DMS114 treated with DMSO at 0.1 percent for 48 hours (cell line): ENCODE measurements around the gene TUBGCP4.
A peak's percentile ranks its signal among the peaks of the same experiment; 100 is the strongest.
"Not testable (repeated sequence)": the region's sequence is repeated elsewhere in the genome, so short reads cannot be mapped to it uniquely, and the experiment has no call there.

ENCODE experiments used
- DNase-seq: peaks from one replicate; lab custom pipeline; 2025; ENCODE audit not compliant: unreplicated experiment; lab: John Stamatoyannopoulos, UW

TUBGCP4 gene

GRCh38 chr15:43370975-43371974 lies at the start of gene TUBGCP4, which contains the start of gene ZSCAN29:
TUBGCP4 (plus strand) TSS chr15:43371101; CDS start chr15:43371355, 254 bp downstream.
ZSCAN29 (minus strand) TSS chr15:43371043; CDS start chr15:43369913, 1,130 bp downstream.
- DNase-seq = peak; percentile 65

GRCh38 chr15:43325039-43325684 lies 45.7 kb upstream of the TUBGCP4 start:
- DNase-seq = no peak

- no peak for DNase-seq
Observed at GRCh38 chr15:43329217-43329959, 41.5 kb upstream of the TUBGCP4 start.

GRCh38 chr15:43329960-43330779 lies 40.7 kb upstream of the TUBGCP4 start, which contains the start of gene LCMT2:
LCMT2 (minus strand) TSS chr15:43330573; CDS start chr15:43330489, 84 bp downstream.
- peak; percentile 87 for DNase-seq

- no peak for DNase-seq
Observed at GRCh38 chr15:43330780-43331087, 40.2 kb upstream of the TUBGCP4 start.

GRCh38 chr15:43346305-43346704 lies 24.6 kb upstream of the TUBGCP4 start:
- DNase-seq = peak; percentile 9

GRCh38 chr15:43347114-43347513 lies 23.8 kb upstream of the TUBGCP4 start:
- no peak for DNase-seq

GRCh38 chr15:43352693-43353382 lies 18.1 kb upstream of the TUBGCP4 start:
- DNase-seq = no peak

- no peak for DNase-seq
Observed at GRCh38 chr15:43360821-43361220, 10.1 kb upstream of the TUBGCP4 start.

- no peak for DNase-seq
Observed at GRCh38 chr15:43361313-43361903, 9.5 kb upstream of the TUBGCP4 start.

- DNase-seq = no peak
Observed at GRCh38 chr15:43370310-43370974, 459 bp upstream of the TUBGCP4 start.

GRCh38 chr15:43376017-43376705 lies 5.3 kb downstream of the TUBGCP4 start:
- no peak for DNase-seq

GRCh38 chr15:43378601-43379000 lies 7.7 kb downstream of the TUBGCP4 start:
- DNase-seq = no peak

GRCh38 chr15:43382310-43382709 lies 11.4 kb downstream of the TUBGCP4 start:
- DNase-seq = no peak

- DNase-seq = no peak
Observed at GRCh38 chr15:43383070-43383469, 12.2 kb downstream of the TUBGCP4 start.

- DNase-seq = no peak
Observed at GRCh38 chr15:43390723-43391122, 19.8 kb downstream of the TUBGCP4 start.

GRCh38 chr15:43393592-43393991 lies 22.7 kb downstream of the TUBGCP4 start:
- DNase-seq = not testable (repeated sequence)

GRCh38 chr15:43402255-43402654 lies 31.4 kb downstream of the TUBGCP4 start:
- DNase-seq = no peak
